ENCODE measurements around the gene RMDN2. TPM values are rescaled to one million over a fixed set of nuclear protein-coding genes. Genes with fewer than 3 reads are reported as not detected.
"Not testable (repeated sequence)": the region's sequence is repeated elsewhere in the genome, so short reads cannot be mapped to it uniquely, and the experiment has no call there.

RMDN2 gene
- total and polyA plus RNA-seq, 9 of the 15 experiments (the other 6 are each of a cell fraction or from before 2014, with no cell fraction given): 1.5 to 4.3 (median 2.3) TPM

DNA sequence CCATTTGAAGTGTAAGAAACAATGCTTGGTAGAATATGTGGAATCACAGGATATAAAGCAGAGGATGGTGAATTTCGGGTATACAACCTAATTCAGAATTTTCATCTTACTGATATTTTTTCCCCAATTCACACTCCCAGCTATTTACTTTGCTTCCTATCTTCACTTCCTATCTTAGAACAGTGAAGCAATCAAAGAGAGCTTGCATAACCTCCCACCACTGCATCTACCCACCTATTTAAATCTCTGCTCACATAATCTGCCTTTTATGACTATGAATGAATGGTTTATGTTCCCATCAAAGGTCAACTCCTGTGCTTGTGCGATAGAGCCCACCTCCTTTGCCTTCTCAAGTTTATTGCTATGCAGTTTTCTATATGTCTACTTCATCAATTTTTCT is 3.3 kb downstream of the RMDN2 start:
- ATAC-seq: no peak
- in situ Hi-C loops (cut with MboI): no loop called here
- TF ChIP-seq FOXA3 (CRISPR knock-in tag; conservative IDR thresholded peaks at IDR 0.05 in 1 of 2, IDR thresholded peaks at IDR 0.05 in 1 of 2): peak in 1 of 2 experiments; percentile 68; a peak in 2 of 4 replicates
- TF ChIP-seq HDAC2 (IDR thresholded peaks at IDR 0.05): no peak
- TF ChIP-seq CEBPB (tag; IDR thresholded peaks at IDR 0.05): peak; percentile 89
- TF ChIP-seq CBFA2T3 (IDR thresholded peaks at IDR 0.05): peak; percentile 33; the same call in 1 of the 2 replicates
- no peak for TF ChIP-seq CEBPG (CRISPR knock-in tag; IDR thresholded peaks at IDR 0.05)
- peak; percentile 87 to 89 for TF ChIP-seq CEBPG (tag; conservative IDR thresholded peaks at IDR 0.05 in 1 of 2, IDR thresholded peaks at IDR 0.05 in 1 of 2)
- TF ChIP-seq ZNF551 (CRISPR knock-in tag; IDR thresholded peaks at IDR 0.05): no peak
- peak in 1 of 2 experiments; percentile 68; a peak in 2 of 4 replicates for TF ChIP-seq RCOR1 (IDR thresholded peaks at IDR 0.05; ENCODE audit: borderline replicate concordance in 1 of 2, low read depth in 2 of 2, low read length in 2 of 2)
- Histone ChIP-seq H3K4me2 (ENCODE audit: insufficient read depth, low read length) (no peak overlapping the region), H3K79me2 (ENCODE audit: control insufficient read depth, insufficient read depth, low read length) (no peaks in the 10 kb centered on the region), H3K4me1 (replicated peaks in 1 of 2; ENCODE audit: control insufficient read depth in 2 of 2, insufficient read depth in 2 of 2, low read length in 2 of 2) (peaks cover 0 to 14% of the 10 kb centered on the region in 2 experiments; a peak in 1 of 5 replicates), H3K4me3 (no peak overlapping the region), H2AFZ (ENCODE audit: low read depth, low read length) (no peak overlapping the region), H3K9me1 (ENCODE audit: control insufficient read depth, insufficient read depth, low read length) (no peaks in the 10 kb centered on the region), H3K9ac (ENCODE audit: insufficient read depth in 1 of 2, low read depth in 2 of 2, low read length in 2 of 2) (no peak overlapping the region), H3K27me3 (ENCODE audit: control insufficient read depth in 2 of 2, insufficient read depth in 2 of 2, low read length in 2 of 2) (no peaks in the 10 kb centered on the region), H4K20me1 (replicated peaks; ENCODE audit: control insufficient read depth, insufficient read depth, low read length) (no peaks in the 10 kb centered on the region), H3K36me3 (ENCODE audit: control insufficient read depth, insufficient read depth, low read length) (no peaks in the 10 kb centered on the region), H3K9me3 (replicated peaks; ENCODE audit: control insufficient read depth, insufficient read depth, low read depth, low read length) (no peaks in the 10 kb centered on the region), H3K27ac (ENCODE audit: extremely low read depth, low read depth, low read length) (no peak overlapping the region)
- intact Hi-C loops (cut with micrococcal nuclease): no loop called here
- CTCF ChIA-PET (ENCODE audit: low intra/inter-chr PET ratio): no interaction called here
- DNase-seq (ENCODE audit: extremely low read depth in 1 of 4, low spot score in 3 of 4): no peak
- no TSS peak for BruUV-seq (replicated peaks)
- 6% methylated on average over 2 of the region's 2 CpGs for WGBS (ENCODE audit: insufficient coverage, low coverage, missing lambda C conversion rate)
- no peak for FAIRE-seq
- POLR2A ChIA-PET: interaction anchor here (0.7 kb wide), 1 partner anchor 547 kb away, joined by 3 read pairs; no protein-coding TSS in a partner anchor

- H3K27ac ChIP-seq (ENCODE audit: extremely low read depth, low read depth, low read length); H3K4me2 ChIP-seq (ENCODE audit: insufficient read depth, low read length); H3K36me3 ChIP-seq (ENCODE audit: control insufficient read depth, insufficient read depth, low read length); ATAC-seq; DNase-seq (ENCODE audit: extremely low read depth in 1 of 4, low spot score in 3 of 4); H3K9me1 ChIP-seq (ENCODE audit: control insufficient read depth, insufficient read depth, low read length); intact Hi-C loops (cut with micrococcal nuclease); H3K27me3 ChIP-seq (ENCODE audit: control insufficient read depth in 2 of 2, insufficient read depth in 2 of 2, low read length in 2 of 2); H4K20me1 ChIP-seq (replicated peaks; ENCODE audit: control insufficient read depth, insufficient read depth, low read length); FAIRE-seq; BruUV-seq (replicated peaks); H3K79me2 ChIP-seq (ENCODE audit: control insufficient read depth, insufficient read depth, low read length); H3K4me1 ChIP-seq (replicated peaks in 1 of 2; ENCODE audit: control insufficient read depth in 2 of 2, insufficient read depth in 2 of 2, low read length in 2 of 2); H3K4me3 ChIP-seq; H3K9ac ChIP-seq (ENCODE audit: insufficient read depth in 1 of 2, low read depth in 2 of 2, low read length in 2 of 2); H3K9me3 ChIP-seq (replicated peaks; ENCODE audit: control insufficient read depth, insufficient read depth, low read depth, low read length); POLR2A ChIA-PET; H2AFZ ChIP-seq (ENCODE audit: low read depth, low read length); in situ Hi-C loops (cut with MboI); CTCF ChIA-PET (ENCODE audit: low intra/inter-chr PET ratio): not testable (repeated sequence)
- WGBS (ENCODE audit: insufficient coverage, low coverage, missing lambda C conversion rate): 7% methylated on average over 2 of the region's 5 CpGs
Measured at GRCh38 chr2:37930392-37930791, 5.3 kb downstream of the RMDN2 start.

- H3K36me3 ChIP-seq (ENCODE audit: control insufficient read depth, insufficient read depth, low read length); FAIRE-seq; in situ Hi-C loops (cut with MboI); H4K20me1 ChIP-seq (replicated peaks; ENCODE audit: control insufficient read depth, insufficient read depth, low read length); CTCF ChIA-PET (ENCODE audit: low intra/inter-chr PET ratio); H3K9me3 ChIP-seq (replicated peaks; ENCODE audit: control insufficient read depth, insufficient read depth, low read depth, low read length); H2AFZ ChIP-seq (ENCODE audit: low read depth, low read length); H3K4me2 ChIP-seq (ENCODE audit: insufficient read depth, low read length); H3K79me2 ChIP-seq (ENCODE audit: control insufficient read depth, insufficient read depth, low read length); ATAC-seq; H3K9ac ChIP-seq (ENCODE audit: insufficient read depth in 1 of 2, low read depth in 2 of 2, low read length in 2 of 2); H3K4me1 ChIP-seq (replicated peaks in 1 of 2; ENCODE audit: control insufficient read depth in 2 of 2, insufficient read depth in 2 of 2, low read length in 2 of 2); H3K9me1 ChIP-seq (ENCODE audit: control insufficient read depth, insufficient read depth, low read length); intact Hi-C loops (cut with micrococcal nuclease); H3K27ac ChIP-seq (ENCODE audit: extremely low read depth, low read depth, low read length); BruUV-seq (replicated peaks); H3K27me3 ChIP-seq (ENCODE audit: control insufficient read depth in 2 of 2, insufficient read depth in 2 of 2, low read length in 2 of 2); DNase-seq (ENCODE audit: extremely low read depth in 1 of 4, low spot score in 3 of 4); POLR2A ChIA-PET; H3K4me3 ChIP-seq: not testable (repeated sequence)
- no CpG with 5 or more reads among the region's 28 CpGs for WGBS (ENCODE audit: insufficient coverage, low coverage, missing lambda C conversion rate)
Measured at GRCh38 chr2:37932873-37933272, 7.8 kb downstream of the RMDN2 start.

Data from K562 (cell line).